Stimulated activated CD4-positive, alpha-beta T cell treated with anti-CD3 and anti-CD28 coated beads, Interleukin-1b, Interleukin-23, amount 100 ng/mL, for 4 hours (primary cell): ENCODE results near the gene HOXA2.

Experiments used
- DNase-seq, 2 donors: peaks; one replicate each; pipeline ENCODE4 v3.0.0-alpha.2; 2020; ENCODE audit warnings: low read depth in 2 of 2

Gene HOXA2

DNA sequence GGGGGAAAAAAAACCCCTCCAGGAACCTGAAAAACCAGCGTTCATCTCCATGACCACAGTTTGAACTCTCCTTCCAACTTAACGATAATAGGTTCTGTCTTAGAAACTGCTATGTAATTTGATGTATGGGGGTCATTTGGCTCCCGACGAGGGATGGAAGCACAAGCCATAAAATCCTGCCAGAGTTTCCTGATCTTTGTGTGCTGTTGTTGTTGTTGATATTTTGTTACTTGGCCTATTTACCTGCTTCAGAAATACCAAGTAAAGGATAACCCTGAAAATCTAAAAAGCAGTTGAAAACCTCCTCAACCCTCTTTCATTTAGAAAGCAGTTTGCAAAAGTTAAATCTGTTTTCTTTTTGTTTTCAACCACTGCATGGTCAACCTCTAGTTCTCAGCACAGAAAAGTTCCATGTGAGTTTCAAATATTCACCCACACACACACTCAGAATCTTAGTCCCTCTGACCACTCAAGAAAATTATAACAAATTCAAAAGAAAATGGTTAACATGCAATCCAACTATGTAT, 9.3 kb upstream of the HOXA2 start:
- no peak for DNase-seq

DNA sequence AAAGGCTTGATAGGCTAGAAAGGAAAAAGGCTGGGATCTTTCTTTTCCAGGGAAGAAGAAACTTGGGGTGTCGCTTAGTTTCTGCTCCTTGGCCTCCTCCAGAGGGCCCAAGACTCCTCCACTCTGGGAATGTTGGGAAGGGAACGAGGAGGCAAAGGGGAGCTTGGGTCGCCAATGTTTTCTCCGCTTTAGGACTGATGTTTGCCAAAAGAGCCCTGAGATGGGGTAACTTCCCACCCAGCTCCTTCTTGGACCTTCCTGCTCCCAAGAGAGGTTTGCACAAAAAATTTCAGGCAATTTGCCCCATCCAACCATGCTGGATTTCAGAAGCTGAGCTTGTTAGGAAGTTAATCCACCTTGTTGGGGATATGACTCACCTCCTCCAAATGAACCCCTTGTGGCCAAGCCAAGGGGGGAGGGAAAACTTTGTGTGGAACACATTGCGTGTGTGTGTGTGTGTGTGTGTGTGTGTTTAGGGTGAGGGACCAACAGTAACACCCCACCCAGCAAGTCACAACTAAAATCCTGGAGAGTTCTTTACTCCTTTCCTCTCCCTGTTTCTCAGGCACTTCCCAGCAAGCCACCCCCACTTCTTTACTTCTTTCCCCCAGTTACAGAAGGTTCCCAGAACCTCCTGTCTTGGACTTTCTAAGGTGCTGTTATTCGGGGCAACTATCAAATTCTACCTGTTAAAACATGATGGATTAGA, 8.7 kb upstream of the HOXA2 start:
- DNase-seq, result no peak

DNA sequence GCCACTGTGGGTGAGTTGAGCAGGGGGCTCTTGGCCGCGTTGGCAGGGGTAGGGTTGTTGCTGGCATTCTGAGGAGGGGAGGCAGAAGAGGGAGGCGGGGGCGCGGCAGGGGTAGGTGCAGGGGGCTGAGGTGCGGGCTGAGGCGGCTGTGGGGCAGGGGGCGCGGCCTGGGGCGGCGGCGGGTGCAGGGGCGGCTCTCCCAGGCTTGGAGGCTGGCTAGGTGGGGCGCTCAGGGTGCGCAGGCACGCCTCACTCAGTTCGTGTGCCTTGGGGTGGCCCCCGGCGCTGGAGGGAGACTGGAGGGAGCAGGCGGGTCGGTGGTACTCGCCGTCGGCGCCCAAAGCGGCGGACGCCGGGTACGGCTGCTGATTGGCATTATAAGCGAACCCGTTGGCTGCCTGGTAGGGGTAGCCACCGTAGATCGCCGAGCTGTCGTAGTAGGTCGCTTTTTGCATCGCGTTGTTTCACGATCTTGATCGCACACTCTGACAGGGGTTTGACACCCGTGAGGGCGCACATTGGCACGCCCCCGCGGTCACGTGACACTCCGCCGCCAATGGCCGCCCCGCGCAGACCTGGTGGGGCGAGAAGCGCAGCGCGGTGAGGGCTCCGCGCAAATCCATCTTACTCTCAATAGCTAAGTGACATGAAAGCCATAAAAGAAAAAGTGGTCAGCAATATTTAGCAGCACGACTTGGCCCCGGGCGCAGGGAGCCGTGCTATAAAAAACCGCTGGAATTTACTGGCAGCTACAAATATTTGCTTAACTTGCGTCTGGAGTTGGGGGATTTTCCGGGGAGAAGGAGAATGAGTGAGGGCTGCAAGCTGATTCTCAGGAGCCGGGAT, 7.9 kb upstream of the HOXA2 start:
- no peak for DNase-seq

- no peak for DNase-seq
Measured at GRCh38 chr7:27109466-27110185, 7.1 kb upstream of the HOXA2 start.

DNA sequence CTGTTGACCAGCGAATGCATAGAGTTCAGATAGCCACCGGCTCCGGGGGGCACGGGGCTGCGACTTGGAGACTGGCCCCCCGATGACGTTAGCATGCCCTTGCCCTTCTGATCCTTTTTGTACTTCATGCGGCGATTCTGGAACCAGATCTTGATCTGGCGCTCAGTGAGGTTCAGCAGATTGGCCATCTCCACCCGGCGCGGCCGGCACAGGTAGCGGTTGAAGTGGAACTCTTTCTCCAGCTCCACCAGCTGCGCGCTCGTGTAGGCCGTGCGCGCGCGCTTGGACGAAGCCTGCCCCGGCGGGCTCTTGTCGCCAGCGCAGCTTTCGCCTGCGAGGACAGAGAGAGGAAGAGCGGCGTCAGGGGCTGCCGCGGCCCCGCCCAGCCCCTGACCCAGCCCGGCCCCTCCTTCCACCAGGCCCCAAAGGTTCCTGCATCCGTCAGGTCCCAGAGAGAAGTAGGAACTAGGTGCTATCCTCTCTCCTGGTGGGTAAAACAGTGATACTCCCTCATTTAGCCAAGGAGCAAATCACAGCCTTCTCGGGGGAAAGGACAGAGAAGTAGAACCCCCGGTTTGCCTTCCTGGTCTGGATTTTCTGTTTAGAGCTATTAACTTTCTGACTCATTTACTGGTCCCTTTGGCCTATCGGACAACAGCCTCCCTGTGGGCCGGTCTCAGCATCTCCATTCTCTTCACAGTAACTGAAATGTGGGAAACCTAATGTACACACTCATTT, 6.1 kb upstream of the HOXA2 start:
- DNase-seq, result no peak

- DNase-seq, result no peak
Measured at GRCh38 chr7:27107391-27108381, 5.2 kb upstream of the HOXA2 start.

GRCh38 chr7:27106901-27107240, 4.4 kb upstream of the HOXA2 start:
- DNase-seq, result no peak

DNA sequence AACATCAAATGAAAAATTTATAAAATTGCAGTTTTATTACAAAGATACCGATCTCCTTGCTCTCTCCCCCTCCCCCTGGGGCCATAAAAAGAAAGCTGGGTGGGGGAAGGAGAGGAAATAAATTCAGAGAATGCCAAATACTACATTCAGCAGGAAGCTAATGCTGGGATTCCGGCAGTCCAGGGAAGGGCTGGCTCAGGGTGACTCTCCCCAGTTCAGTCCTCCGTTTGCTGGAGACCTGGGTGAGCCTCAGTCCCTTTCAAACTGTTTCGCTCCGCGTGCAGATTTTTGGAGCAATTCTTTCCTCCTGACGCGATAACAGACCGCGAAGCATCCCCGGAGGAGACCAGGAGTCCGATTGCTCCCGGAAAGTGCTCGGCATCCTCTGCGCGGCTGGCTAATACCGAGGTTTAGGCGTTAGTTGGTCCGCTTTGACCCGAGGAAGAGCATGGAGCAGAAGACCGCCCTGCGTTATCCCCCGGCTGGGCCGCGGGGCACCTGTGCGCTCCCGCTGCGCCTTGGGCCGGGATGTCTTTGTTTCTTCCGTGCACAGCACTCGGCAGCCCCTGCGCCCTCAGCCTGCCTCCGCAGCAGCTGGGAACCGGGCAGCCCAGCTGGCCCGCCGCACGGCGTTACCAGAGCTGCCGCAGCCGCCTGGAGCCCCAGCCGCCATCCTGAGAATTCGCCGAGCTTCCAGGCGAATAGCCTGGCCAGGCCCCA, 3.9 kb upstream of the HOXA2 start:
- no peak for DNase-seq

DNA sequence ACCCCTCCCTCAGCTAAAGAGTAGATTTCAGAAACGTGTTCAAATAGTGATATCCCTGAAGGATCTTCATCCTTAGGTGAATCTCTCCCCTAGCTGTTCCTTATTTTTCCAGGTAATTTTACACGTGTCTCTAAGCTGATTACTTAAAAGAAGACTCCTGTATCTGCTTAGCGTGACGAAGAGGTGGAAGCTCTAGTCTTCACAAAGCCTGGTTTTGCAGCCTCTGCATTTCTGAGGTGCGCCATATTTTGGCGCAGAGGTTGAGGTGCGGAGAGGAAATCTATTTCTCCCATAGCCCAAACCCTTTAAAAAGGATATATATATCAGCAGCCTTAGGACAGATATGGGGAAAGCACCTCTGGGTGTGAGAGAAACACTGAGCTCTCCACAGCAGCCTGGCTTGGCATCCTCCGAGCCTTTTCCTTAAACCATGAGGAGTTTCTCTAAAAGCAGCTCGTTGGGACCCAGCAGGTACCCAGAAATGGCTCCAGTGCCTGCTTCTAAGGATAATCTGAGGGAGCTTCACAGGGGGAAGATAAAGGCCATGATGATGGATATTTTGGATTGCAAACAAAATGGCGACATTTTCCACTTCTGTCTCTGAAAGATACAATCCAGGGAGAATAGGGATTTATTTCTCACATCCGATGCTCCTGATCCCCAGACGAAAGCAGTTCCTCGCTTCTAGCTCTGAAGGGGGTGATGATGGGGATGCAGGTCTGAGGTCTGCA, 3.0 kb upstream of the HOXA2 start:
- DNase-seq, result no peak

GRCh38 chr7:27104341-27105058, 2.0 kb upstream of the HOXA2 start:
- DNase-seq, result no peak

GRCh38 chr7:27103489-27104226, 1.2 kb upstream of the HOXA2 start:
- no peak for DNase-seq

DNA sequence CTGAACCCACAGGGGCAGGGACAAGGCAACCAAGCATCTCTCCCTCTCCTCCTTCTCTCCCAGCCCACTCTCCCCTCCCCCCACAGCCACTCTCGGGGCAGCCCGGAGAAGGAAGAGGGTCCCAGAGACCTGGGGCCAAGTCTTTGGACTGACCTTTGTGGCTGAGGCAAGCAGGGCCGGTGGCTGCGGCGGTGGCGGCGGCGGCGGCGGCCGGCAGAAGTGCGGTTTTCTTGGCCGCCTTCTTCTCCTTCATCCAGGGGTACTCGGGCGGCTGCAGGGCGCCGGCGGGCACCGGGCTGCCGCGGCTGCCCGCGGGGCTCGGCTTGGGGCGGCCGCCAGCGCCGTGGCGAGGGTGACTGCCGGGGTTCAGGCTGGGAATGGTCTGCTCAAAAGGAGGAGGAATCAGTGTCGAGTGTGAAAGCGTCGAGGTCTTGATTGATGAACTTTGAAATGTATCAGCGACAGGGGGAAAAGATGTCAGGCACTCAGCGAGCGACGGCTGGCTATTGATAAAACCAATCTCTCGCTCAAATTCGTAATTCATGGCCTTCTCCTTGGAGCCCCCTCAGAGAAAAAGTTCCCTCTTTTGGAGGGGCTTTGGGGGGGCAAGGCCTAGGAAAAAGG, 414 bp downstream of the HOXA2 start:
- DNase-seq, result no peak

DNA sequence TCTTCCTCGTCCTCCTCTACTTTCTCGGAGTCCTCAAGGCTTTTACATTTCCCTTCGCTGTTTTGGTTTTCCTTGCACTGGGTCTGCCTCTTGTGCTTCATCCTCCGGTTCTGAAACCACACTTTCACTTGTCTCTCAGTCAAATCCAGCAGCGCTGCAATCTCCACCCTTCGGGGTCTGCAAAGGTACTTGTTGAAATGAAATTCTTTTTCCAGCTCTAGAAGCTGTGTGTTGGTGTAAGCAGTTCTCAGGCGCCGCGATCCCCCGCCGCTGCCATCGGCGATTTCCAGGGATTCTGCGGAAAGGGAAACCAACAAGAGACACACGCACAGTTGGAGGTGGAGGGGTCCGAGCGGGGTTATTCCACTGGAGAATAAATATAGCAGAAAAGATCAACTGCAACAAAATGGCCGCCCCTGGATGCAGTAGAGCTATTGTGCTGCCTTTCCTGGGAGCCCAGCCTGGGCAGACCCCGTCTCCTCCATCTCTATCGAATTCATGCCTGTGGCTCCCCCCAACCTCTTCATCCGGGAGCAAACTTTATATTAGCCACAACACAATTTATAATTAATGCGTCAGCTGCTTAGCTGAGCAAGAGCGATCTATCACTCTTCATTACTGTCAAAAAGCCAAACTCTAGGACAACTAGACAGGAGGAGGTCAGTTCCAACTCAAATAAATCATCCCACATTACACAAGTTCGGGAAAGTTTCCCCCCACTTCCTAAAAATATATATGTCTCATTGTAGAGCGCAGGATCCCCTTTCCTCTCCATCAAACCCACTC, 1.1 kb downstream of the HOXA2 start:
- no peak for DNase-seq

GRCh38 chr7:27100694-27101170, 1.8 kb downstream of the HOXA2 start:
- DNase-seq, result no peak

DNA sequence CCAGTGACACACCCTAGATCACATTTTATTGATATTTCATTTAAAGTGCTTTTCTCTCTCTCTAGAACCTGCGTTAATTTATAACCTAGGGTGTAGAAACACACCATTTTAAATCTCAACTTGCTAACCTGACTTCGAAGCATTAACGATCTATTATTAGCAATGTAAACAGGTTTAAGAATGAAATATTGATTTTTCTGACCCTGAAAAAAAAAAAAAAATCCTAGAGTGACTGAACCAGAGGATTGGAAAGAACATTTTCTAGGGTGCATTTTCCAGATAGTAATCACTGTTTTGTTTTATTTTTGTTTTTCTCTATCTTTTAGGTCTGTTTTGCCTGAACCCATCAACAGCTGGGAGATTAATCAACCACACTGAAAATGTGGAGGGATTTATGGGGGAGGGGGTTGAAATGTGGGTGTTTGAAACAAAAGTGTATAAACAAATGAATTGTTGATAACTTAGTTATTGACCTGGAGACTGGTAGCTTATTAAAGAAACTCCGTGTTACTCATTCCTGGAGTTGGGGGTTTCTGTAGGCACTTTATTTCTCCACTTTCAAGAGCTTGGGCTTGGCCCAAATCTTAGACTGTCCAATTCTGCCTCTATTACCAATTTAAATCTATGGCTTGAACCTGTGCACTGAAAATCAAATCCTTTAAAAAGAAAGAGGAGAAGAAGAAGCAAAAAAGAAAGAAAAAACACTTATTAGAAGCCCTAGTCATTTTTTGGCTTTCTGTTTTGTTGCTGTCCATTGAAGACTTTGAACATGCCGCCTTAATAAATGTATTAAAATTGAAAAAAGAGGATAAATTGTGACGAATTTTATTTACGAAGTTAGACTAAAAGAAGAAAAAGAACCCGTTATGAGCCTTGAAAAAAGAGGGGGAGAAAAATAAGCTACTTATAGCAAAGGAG, 2.8 kb downstream of the HOXA2 start:
- DNase-seq, result no peak
